CD4-positive, alpha-beta T cell treated with Interleukin-6 for 4 hours (primary cell): ENCODE data around the gene C2CD2L.
"Not testable (repeated sequence)": the region's sequence is repeated elsewhere in the genome, so short reads cannot be mapped to it uniquely, and the experiment has no call there.

ENCODE experiments used
- DNase-seq: peaks from one replicate; pipeline ENCODE4 v3.0.0-alpha.2; 2020; ENCODE audit warnings: mixed read lengths

Gene C2CD2L

DNA sequence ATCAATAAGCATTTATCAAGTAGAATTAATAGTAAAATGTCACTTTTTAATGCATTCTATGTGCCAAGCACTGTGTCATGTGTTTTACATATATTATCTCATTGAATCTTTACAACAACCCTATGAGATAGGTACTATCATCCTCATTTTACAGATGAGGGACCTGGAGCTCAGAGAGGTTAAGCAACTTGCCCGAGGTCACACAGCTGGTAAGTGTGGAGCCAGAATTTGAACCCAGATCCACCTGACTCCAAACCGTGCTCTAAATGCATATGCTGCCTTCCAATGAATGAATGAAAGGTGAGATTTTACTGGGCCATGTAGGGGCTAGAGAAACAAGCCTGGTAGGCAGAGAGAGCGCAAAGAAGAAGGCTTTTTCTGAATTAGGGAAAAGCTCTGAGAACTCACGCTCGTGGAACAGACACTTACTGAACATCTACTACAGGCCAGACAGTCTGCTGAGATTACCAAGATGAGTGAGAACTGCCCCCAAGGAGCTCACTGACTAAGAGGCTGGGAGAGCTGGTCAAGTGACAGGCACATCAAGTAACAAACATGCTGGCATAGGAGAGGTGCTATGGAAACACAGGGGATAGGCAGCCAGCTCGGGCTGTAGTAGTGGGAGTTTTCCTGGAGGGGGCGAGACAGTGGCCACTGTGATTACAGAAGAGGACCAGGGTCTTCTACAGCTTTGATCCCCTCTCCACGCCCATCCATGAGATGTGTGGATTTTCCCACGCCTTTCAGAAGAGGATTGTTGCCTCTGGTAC is 46.1 kb downstream of the C2CD2L start:
- no peak for DNase-seq

DNA sequence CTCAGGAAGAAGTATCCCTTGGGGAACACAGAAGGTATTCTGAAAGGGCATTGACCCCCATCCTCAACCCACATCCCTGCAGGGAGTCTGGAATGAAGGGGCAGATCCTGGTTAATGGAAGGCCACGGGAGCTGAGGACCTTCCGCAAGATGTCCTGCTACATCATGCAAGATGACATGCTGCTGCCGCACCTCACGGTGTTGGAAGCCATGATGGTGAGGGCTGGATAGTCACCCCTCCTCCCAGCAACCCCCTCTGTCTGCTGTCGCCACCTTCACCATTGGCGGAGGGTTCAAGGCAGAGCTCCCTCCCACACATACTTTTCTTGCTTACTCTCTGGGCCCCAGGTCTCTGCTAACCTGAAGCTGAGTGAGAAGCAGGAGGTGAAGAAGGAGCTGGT is 47.0 kb downstream of the C2CD2L start:
- no peak for DNase-seq

DNA sequence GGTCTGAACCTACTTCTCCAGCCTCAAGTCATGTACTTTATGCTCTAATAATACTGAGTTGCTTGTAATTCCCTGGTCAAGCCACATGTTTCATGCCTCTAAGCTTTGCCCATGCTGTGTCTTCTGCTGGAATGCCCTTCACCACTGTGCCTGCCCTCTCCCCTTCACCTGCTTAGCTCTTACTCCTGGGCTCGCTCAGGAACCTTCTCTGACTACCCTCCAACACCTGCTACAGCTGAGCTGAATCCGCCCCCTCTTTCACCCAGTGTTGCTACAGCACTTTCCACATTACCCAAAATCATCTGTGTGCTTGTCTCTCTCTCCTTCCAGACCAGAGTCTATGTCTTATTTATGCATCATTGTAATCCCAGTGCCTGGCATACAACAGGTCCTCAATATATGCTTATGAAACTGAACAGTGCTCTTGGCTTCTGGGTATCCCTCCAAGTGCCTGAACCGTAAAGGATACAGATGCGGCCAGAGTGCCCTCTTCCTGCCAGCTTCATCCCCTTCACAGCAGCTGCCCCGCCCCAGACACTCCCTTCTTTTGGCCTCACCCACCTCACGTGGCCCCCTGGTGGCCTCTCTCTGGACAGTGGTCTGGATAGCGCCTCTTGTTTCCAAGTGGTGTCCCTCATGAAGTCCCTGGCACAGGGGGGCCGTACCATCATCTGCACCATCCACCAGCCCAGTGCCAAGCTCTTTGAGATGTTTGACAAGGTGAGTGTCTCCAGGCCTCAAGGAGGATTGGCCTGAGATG is 48.8 kb downstream of the C2CD2L start:
- DNase-seq, result peak; percentile 24

DNA sequence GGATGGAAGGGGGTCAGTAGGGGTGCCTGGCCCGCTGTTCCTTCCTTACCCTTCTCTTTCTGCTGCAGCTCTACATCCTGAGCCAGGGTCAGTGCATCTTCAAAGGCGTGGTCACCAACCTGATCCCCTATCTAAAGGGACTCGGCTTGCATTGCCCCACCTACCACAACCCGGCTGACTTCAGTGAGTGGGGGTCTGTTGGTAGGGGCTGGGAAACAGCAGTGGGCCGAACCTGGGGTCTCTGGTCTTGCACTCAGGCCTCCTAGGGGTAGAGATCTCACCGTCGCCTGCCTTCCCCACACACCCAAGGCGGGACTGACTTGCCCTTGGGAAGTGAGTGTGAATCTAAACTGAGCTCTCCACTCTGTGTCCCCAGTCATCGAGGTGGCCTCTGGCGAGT is 49.4 kb downstream of the C2CD2L start:
- DNase-seq, result no peak

DNA sequence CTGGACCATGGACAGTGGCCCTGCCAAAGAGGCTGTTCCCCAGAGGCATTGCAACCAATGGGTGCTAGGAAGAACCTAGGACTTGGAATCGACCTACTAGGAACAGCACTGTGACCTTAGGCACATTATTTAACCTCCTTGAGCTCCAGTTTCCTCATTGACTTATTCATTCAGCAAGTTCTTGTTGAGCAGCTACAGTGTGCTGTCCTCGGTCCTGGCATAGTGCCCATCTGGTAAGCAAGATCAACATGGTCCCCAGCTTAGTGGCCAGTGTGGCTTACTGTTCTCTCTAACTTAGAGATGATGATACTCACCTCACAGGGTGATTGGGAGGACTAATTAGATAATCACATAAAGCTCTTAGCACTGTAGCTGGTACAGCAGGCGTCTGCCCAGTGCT is 49.9 kb downstream of the C2CD2L start:
- DNase-seq, result no peak

DNA sequence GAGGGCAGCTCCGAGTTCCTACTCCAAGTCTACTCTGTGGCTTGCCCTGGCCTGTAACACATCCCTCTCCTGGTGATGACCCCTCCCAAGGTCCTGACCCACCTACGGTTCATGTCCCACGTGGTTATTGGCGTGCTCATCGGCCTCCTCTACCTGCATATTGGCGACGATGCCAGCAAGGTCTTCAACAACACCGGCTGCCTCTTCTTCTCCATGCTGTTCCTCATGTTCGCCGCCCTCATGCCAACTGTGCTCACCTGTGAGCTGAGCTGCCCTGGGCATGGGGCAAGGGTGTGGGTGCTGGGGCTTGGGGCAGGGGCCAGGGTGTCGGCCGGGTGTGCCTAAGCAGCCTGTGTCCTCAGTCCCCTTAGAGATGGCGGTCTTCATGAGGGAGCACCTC is 51.3 kb downstream of the C2CD2L start:
- DNase-seq, result no peak

DNA sequence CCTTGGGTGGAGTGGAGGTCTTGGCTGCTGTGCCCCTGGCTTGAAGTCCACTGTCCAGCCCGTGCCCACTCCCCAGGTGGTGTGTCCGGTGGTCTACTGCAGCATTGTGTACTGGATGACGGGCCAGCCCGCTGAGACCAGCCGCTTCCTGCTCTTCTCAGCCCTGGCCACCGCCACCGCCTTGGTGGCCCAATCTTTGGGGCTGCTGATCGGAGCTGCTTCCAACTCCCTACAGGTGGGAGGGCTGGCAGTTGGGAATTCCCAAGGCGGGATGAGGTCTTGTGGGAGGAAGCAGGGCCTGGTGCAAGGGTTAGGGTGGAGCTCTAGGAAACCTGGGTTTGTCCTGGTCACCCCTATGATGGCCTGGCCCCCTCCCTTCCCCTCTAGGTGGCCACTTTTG is 53.0 kb downstream of the C2CD2L start:
- no peak for DNase-seq

DNA sequence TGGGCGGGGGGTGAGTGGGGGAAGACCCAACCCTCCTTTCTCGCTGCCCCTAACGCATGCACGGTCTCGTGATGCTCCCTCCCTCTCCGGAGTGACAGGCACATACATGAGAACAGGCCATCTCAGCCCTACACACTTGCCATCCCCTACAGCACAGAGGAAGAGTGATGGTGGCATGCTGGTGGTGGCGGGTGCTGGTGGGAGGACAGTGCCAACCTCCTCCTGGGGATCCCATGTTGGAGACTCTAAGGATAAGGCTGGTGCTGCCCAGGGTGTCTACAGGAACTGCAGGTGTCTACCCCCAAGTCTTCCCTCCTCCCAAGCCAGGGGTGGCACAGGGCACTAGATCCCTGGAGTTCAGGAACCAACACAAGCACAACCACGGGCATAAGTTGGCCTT is 54.7 kb downstream of the C2CD2L start:
- DNase-seq, result no peak

DNA sequence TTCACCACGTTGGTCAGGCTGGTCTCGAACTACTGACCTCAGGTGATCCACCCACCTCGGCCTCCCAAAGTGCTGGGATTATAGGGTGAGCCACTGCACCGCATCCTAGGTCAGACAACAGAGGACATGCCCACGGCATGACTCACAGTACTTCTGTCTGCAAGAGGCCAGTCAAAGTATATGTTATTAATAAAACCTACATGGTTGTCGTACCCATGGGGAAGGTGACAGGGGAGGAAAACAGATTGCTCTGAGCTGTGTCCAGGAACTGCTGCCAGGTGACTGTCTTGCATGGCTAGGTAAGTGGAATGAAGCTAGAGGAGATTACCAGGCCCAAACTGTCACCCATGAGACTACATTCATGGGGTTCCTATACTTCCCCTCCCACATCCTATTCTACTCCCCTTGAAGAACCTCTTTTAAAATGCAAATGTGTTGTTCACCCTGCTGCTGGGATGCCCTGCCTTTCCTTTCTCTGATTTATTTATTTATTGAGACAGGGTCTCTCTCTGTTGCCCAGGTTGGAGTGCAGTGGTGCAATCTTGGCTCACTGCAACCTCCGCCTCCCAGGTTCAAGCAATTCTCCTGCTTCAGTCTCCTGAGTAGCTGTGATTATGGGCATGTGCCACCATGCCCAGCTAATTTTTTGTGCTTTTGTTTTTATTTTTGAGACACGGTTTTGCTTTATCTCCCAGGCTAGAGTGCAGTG is 59.4 kb downstream of the C2CD2L start:
- no peak for DNase-seq

DNA sequence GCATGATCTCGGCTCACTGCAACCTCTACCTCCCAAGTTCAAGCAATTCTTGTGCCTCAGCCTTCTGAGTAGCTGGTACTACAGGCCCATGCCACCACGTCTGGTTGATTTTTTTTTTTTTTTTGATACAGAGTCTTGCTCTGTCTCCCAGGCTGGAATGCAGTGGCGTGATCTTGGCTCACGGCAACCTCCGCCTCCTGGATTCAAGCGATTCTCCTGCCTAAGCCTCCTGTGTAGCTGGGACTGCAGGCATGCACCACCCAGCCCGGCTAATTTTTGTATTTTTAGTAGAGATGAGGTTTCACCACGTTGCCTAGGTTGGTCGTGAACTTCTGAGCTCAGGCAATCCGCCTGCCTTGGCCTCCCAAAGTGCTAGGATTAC is 59.9 kb downstream of the C2CD2L start:
- not testable (repeated sequence) for DNase-seq

DNA sequence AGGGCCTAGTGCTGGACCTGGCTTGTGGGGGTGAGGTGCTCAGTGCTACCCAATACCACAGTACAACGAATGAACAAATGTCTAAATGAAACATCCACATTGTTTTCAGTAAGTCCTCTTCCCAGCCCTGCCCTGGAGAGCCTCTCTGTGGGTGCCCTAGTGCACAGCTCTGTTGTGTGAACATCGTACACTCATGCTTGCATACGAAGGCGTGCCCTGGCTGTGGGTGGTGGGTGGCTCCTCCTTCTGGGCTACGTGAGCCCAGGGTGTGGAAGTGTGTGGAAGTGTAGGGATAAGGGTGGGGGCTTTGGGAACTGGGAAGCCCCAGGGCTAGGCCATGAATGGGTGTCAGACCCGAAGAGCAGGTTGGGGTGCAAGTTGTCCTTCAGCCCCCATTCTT is 60.8 kb downstream of the C2CD2L start:
- DNase-seq, result no peak
